ENCODE measurements around the gene GPR132. TPM values are rescaled to one million over a fixed set of nuclear protein-coding genes. Genes with fewer than 3 reads are reported as not detected.

GPR132 gene
- total RNA-seq, 1 donor from 2014 or later, result 2.2 TPM

- DNase-seq (ENCODE audit: low read depth) (peak; percentile 53), FAIRE-seq (no peak)
- H2AFZ ChIP-seq (ENCODE audit: low read depth, low read length), result peak overlapping the region; percentile 64
- TF ChIP-seq EZH2 (IDR thresholded peaks at IDR 0.05; ENCODE audit: insufficient read depth, low read length), result no peak
- peak; percentile 35 for TF ChIP-seq CTCF (IDR thresholded peaks at IDR 0.05; ENCODE audit: insufficient read depth, low read depth, low read length)
- H3K4me3 Mint-ChIP-seq (ENCODE audit: unreplicated experiment), result peak overlapping the region; percentile 75
- H3K27ac Mint-ChIP-seq (ENCODE audit: unreplicated experiment), result no peak overlapping the region
- H3K27me3 Mint-ChIP-seq (ENCODE audit: low read depth, unreplicated experiment), result peaks cover 8% of the 10 kb centered on the region
- H3K4me1 Mint-ChIP-seq (ENCODE audit: low read depth, unreplicated experiment), result peaks cover 8% of the 10 kb centered on the region
- H3K4me3 ChIP-seq (ENCODE audit: insufficient read depth, low read depth, low read length), result peak overlapping the region; percentile 56
- H3K36me3 ChIP-seq (ENCODE audit: insufficient read depth, low read length), result no peaks in the 10 kb centered on the region
- peaks cover 28% of the 10 kb centered on the region for H3K4me1 ChIP-seq (ENCODE audit: insufficient read depth, low read length)
- H4K20me1 ChIP-seq (ENCODE audit: insufficient read depth, low read length), result peaks cover 41% of the 10 kb centered on the region
- H3K9ac ChIP-seq (ENCODE audit: low read length), result peak overlapping the region; percentile 74
- peak overlapping the region; percentile 63 for H3K27ac ChIP-seq (ENCODE audit: low read depth, low read length)
- H3K36me3 Mint-ChIP-seq (ENCODE audit: low read depth, unreplicated experiment), result no peaks in the 10 kb centered on the region
- H3K4me2 ChIP-seq (ENCODE audit: low read length), result peak overlapping the region; percentile 89
- no peaks in the 10 kb centered on the region for H3K27me3 ChIP-seq (ENCODE audit: insufficient read depth, low read length)
- H3K9me3 Mint-ChIP-seq (ENCODE audit: unreplicated experiment), result peaks cover 2% of the 10 kb centered on the region
- H3K9me3 ChIP-seq (ENCODE audit: insufficient read depth, low read depth, low read length), result no peaks in the 10 kb centered on the region
- no peaks in the 10 kb centered on the region for H3K79me2 ChIP-seq (ENCODE audit: insufficient read depth, low read length)
These were observed 21.6 kb upstream of the GPR132 start for GRCh38 chr14:105086833-105087307.

- Mint-ChIP-seq H3K9me3 (ENCODE audit: unreplicated experiment) (peaks cover 2% of the 10 kb centered on the region), H3K27ac (ENCODE audit: unreplicated experiment) (no peak overlapping the region), H3K36me3 (ENCODE audit: low read depth, unreplicated experiment) (no peaks in the 10 kb centered on the region), H3K4me3 (ENCODE audit: unreplicated experiment) (no peak overlapping the region), H3K4me1 (ENCODE audit: low read depth, unreplicated experiment) (peaks cover 8% of the 10 kb centered on the region), H3K27me3 (ENCODE audit: low read depth, unreplicated experiment) (peaks cover 9% of the 10 kb centered on the region)
- Histone ChIP-seq H3K4me3 (ENCODE audit: insufficient read depth, low read depth, low read length) (no peak overlapping the region), H3K79me2 (ENCODE audit: insufficient read depth, low read length) (no peaks in the 10 kb centered on the region), H3K4me2 (ENCODE audit: low read length) (no peak overlapping the region), H3K9ac (ENCODE audit: low read length) (no peak overlapping the region), H4K20me1 (ENCODE audit: insufficient read depth, low read length) (peaks cover 41% of the 10 kb centered on the region), H3K27ac (ENCODE audit: low read depth, low read length) (no peak overlapping the region), H2AFZ (ENCODE audit: low read depth, low read length) (no peak overlapping the region), H3K9me3 (ENCODE audit: insufficient read depth, low read depth, low read length) (no peaks in the 10 kb centered on the region), H3K36me3 (ENCODE audit: insufficient read depth, low read length) (no peaks in the 10 kb centered on the region), H3K27me3 (ENCODE audit: insufficient read depth, low read length) (no peaks in the 10 kb centered on the region), H3K4me1 (ENCODE audit: insufficient read depth, low read length) (peaks cover 18% of the 10 kb centered on the region)
- no peak for FAIRE-seq
- DNase-seq (ENCODE audit: low read depth), result no peak
- TF ChIP-seq EZH2 (IDR thresholded peaks at IDR 0.05; ENCODE audit: insufficient read depth, low read length) (no peak), CTCF (IDR thresholded peaks at IDR 0.05; ENCODE audit: insufficient read depth, low read depth, low read length) (no peak)
These were observed 20.5 kb upstream of the GPR132 start for GRCh38 chr14:105085766-105086165.

- Histone ChIP-seq H3K79me2 (ENCODE audit: insufficient read depth, low read length) (no peaks in the 10 kb centered on the region), H3K27ac (ENCODE audit: low read depth, low read length) (no peak overlapping the region), H3K27me3 (ENCODE audit: insufficient read depth, low read length) (no peaks in the 10 kb centered on the region), H3K9ac (ENCODE audit: low read length) (no peak overlapping the region), H2AFZ (ENCODE audit: low read depth, low read length) (no peak overlapping the region), H4K20me1 (ENCODE audit: insufficient read depth, low read length) (peaks cover 36% of the 10 kb centered on the region), H3K4me1 (ENCODE audit: insufficient read depth, low read length) (peaks cover 18% of the 10 kb centered on the region), H3K4me2 (ENCODE audit: low read length) (no peak overlapping the region), H3K36me3 (ENCODE audit: insufficient read depth, low read length) (no peaks in the 10 kb centered on the region), H3K9me3 (ENCODE audit: insufficient read depth, low read depth, low read length) (no peaks in the 10 kb centered on the region), H3K4me3 (ENCODE audit: insufficient read depth, low read depth, low read length) (no peak overlapping the region)
- Mint-ChIP-seq H3K36me3 (ENCODE audit: low read depth, unreplicated experiment) (no peaks in the 10 kb centered on the region), H3K9me3 (ENCODE audit: unreplicated experiment) (peaks cover 2% of the 10 kb centered on the region), H3K27ac (ENCODE audit: unreplicated experiment) (no peak overlapping the region), H3K4me3 (ENCODE audit: unreplicated experiment) (no peak overlapping the region), H3K27me3 (ENCODE audit: low read depth, unreplicated experiment) (peaks cover 13% of the 10 kb centered on the region), H3K4me1 (ENCODE audit: low read depth, unreplicated experiment) (peaks cover 6% of the 10 kb centered on the region)
- TF ChIP-seq CTCF (IDR thresholded peaks at IDR 0.05; ENCODE audit: insufficient read depth, low read depth, low read length) (no peak), EZH2 (IDR thresholded peaks at IDR 0.05; ENCODE audit: insufficient read depth, low read length) (no peak)
- DNase-seq (ENCODE audit: low read depth) (no peak), FAIRE-seq (no peak)
These were observed 19.7 kb upstream of the GPR132 start for GRCh38 chr14:105084741-105085571.
